GM12872 (cell line): ENCODE results near the gene TIMELESS.

Experiments
- TF ChIP-seq, protein P1 (sequence below): IDR thresholded peaks from 3 replicates; pipeline ENCODE4 v1.5.1; 2011; ENCODE audit warnings: low read depth, mild to moderate bottlenecking, low read length, moderate library complexity; ENCODE audit not compliant: insufficient read depth

The TIMELESS gene

DNA sequence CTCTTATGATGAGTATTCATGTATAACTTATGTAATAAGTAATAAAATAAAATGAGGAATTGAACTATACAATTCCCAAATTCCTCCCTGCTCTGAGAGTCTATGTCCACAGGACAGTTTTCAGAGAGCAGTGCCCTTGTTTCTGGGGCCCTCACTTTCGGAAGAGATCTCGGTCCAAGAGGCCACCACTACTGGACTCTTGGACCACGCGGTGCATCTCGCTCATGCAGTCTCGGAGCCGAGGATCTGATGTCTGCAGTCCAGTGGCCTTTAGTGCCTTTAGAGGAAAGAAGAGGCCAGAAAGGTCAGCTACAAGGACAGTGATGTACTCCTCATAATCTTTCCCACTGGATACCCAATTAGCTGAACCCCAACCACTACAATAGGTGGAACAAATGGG is 30.4 kb upstream of the TIMELESS start:
- TF ChIP-seq, protein P1, sequence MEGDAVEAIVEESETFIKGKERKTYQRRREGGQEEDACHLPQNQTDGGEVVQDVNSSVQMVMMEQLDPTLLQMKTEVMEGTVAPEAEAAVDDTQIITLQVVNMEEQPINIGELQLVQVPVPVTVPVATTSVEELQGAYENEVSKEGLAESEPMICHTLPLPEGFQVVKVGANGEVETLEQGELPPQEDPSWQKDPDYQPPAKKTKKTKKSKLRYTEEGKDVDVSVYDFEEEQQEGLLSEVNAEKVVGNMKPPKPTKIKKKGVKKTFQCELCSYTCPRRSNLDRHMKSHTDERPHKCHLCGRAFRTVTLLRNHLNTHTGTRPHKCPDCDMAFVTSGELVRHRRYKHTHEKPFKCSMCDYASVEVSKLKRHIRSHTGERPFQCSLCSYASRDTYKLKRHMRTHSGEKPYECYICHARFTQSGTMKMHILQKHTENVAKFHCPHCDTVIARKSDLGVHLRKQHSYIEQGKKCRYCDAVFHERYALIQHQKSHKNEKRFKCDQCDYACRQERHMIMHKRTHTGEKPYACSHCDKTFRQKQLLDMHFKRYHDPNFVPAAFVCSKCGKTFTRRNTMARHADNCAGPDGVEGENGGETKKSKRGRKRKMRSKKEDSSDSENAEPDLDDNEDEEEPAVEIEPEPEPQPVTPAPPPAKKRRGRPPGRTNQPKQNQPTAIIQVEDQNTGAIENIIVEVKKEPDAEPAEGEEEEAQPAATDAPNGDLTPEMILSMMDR: no peak

DNA sequence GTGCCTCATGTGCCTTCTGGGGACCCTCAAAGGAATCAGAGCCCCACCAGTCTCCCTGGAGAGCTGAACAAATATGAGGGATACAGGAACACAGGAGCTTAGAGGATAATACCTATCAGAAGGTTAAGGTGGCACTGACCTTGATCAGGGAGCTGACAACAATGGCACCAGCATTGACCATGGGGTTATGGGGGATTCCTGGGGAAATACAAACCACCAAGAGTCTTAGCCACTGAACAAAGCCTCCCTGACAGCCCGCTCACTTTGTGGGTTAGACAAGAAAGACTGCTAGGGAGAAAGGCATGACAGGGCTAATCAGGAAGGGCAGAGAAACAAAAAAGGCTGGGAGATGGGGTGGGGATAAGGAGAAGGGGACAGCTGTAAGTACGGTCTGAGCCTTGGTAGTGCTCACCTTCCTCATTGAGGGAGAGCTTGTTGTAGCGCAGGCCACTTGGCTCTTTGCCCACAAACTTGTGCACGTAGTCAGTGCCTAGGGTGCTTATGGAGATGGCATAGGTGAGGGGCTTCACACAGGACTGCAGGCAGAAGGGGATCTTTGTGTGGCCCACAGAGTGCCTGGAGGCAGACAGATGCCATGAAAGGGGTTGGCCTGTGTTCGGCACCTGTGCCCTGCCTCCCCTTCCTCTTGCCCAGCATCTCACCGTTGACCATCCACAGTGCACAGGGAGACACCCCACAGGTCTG is 28.4 kb upstream of the TIMELESS start:
- TF ChIP-seq, protein P1: no peak

DNA sequence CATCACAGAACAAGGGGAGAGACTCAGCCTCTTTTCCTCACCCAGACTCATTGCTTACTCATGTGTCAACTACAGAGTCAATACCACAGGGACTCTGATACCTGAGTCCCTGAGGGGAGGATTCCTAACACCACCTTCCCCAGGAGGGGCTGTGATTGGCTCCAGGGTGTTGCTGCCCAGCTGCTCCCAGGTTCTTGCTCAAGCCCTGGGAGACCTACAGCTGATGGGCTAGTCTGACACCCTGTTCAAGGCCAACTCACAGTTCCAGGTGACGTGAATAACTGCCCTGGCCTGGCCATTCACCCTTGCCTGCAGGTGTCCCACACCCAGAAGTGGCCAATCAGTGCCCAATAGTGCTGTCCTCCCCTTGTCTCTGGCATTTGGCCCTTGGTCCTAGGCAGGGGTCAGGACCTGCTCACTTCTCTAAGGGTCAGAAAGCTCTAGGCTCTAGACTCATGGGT is 27.8 kb upstream of the TIMELESS start:
- TF ChIP-seq, protein P1: no peak

DNA sequence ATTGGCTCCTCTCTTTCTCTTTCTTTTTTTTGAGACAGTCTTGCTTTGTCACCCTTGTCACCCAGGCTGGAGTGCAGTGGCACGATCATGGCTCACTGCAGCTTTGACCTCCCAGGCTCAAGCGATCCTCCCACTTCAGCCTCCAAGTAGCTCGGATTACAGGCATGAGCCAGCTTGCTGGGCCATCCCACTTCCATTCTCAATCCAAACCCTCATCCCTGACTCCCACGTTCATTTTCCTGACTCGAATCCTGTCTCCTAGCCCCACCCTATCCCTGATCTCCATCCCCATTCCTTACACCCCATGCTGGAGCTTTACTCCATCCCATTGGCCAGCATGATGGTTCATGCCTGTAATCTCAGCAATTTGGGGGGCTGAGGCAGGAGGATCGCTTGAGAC is 26.9 kb upstream of the TIMELESS start:
- TF ChIP-seq, protein P1: no peak

DNA sequence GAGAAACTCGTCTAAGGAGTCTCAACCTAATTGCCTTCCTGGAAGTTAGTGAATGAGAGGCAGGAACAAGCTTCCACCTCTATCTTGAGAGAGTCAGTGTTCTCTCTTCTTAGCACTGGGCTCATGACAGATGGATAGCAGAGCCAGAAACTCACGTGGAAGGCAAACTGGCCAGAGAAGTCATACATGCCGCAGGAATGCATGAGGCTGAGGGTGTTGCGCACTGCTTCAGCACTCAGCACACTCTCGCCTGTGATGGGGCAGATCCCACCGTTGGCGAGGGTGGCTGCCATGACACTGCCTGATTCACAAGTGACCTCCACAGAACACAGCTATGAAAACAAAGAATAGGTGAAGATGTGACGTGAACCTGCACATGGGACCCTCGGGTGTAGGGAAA is 25.2 kb upstream of the TIMELESS start:
- TF ChIP-seq, protein P1: no peak

DNA sequence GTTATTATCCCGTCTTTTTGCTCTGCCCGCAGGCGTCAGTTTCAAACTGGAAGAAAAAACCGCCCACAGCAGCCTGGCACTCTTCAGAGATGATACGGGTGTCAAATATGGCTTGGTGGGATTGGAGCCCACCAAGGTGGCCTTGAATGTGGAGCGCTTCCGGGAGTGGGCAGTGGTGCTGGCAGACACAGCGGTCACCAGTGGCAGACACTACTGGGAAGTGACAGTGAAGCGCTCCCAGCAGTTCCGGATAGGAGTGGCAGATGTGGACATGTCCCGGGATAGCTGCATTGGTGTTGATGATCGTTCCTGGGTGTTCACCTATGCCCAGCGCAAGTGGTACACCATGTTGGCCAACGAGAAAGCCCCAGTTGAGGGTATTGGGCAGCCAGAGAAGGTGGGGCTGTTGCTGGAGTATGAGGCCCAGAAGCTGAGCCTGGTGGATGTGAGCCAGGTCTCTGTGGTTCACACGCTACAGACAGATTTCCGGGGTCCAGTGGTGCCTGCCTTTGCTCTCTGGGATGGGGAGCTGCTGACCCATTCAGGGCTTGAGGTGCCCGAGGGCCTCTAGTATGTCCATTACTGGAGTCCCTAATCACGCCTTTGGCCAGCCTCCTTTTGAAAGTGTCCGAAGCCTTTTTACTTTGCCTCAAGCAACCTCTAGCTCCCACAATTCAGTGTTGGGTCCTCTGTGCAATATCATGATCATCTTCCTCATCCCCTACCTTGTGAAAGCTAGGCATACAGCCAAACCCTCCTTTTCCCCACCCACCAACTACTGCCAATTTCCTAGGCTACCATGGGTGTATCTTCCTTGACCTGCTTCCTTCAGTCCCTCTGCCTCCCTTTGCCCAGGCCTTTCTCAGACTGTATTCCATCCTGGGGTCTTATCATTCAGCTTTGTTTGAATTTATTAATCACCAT is 20.0 kb upstream of the TIMELESS start:
- TF ChIP-seq, protein P1: no peak

DNA sequence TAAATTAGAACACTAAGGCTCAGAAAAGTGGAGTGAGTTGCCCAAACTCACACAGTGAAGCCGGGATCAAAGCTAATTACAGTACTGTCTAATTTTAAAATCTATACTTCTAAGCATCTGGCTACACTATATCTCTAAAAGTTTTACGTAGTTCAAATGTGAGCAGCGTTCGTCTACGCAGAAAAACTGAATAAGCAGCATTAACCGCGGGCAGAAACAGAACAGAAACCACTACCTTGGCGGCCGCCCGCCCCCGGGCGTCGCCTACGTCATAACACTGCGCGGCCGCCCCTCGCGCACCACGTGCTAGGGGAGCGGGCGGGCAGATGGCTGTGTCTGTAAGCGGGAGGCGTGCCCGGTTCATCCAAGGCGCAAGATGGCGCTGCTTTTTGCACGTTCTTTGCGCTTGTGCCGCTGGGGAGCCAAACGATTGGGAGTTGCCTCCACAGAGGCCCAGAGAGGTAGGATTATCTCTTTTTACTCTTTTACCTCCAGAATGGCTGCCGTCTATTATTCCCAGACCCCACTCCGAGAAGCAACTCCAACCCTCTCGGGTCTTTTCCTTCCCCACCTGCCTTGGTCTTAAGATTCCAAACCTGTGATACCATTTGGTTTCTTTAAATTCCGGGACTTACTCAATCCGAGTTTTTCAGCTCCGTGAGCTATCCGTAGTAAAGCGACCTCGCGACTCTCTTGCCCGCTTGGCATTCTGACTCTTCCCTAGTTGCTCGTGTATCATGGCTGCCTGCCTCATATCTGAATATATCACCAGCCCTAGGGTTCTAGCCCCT is 19.2 kb upstream of the TIMELESS start, which contains the start of gene SPRYD4:
TSS of gene SPRYD4 (plus strand) at position 363 of the 791 bp plus-strand sequence. CDS start at position 377, 14 bp downstream.
- TF ChIP-seq, protein P1: peak; percentile 28; the same call in 2 of the 3 replicates
